CD4-positive, alpha-beta memory T cell (primary cell): ENCODE measurements around the gene SRGAP3. TPM values are rescaled to one million over a fixed set of nuclear protein-coding genes. Genes with fewer than 3 reads are reported as not detected.

ENCODE experiments used
- CTCF ChIA-PET: fragments of 350-600 bp; sonication (Branson Sonifier 250); formaldehyde crosslinking; loops from one replicate; lab custom pipeline; 2021; ENCODE audit warnings: inconsistent platforms; ENCODE audit not compliant: partially characterized antibody; lab: Charles Lee
- POLR2A ChIA-PET: fragments of 350-600 bp; sonication (Branson Sonifier 250); formaldehyde crosslinking; loops from one replicate; lab custom pipeline; 2021; ENCODE audit not compliant: partially characterized antibody; lab: Charles Lee
- DNase-seq, 5 donors: peaks; one replicate each; pipeline versions ENCODE4 v3.0.0 to v3.0.0-alpha.2; 2020 to 2022; ENCODE audit warnings: mixed read lengths in 1 of 5
- H3K27ac ChIP-seq: one replicate; pipeline ENCODE4 v1.7.0; 2013; ENCODE audit warnings: low read depth, low read length
- H3K27me3 ChIP-seq: 2 replicates; pipeline ENCODE4 v1.7.0; 2013; ENCODE audit warnings: mild to moderate bottlenecking, low read length, moderate library complexity; ENCODE audit not compliant: insufficient read depth
- H3K36me3 ChIP-seq: 2 replicates; pipeline ENCODE4 v1.7.0; 2013; ENCODE audit warnings: mild to moderate bottlenecking, low read length, moderate library complexity; ENCODE audit not compliant: insufficient read depth
- H3K4me1 ChIP-seq: 2 replicates; pipeline ENCODE4 v1.7.0; 2013; ENCODE audit warnings: mild to moderate bottlenecking, low read length, moderate library complexity; ENCODE audit not compliant: insufficient read depth
- H3K4me3 ChIP-seq, 2 donors: one replicate each; pipeline ENCODE4 v1.7.0; 2013; ENCODE audit warnings: low read length in 2 of 2, mild to moderate bottlenecking in 1 of 2
- H3K9me3 ChIP-seq, 2 donors: one replicate each; pipeline ENCODE4 v1.7.0; 2013; ENCODE audit warnings: low read length in 2 of 2, control low read depth in 1 of 2; ENCODE audit not compliant: control insufficient read depth in 1 of 2
- H3K27ac Mint-ChIP-seq, 7 donors: one replicate each; pipeline ENCODE4 v1.8.0; 2020 to 2021; ENCODE audit warnings: mixed read lengths in 7 of 7, mild to moderate bottlenecking in 6 of 7, inconsistent platforms in 3 of 7, moderate library complexity in 3 of 7
- H3K27me3 Mint-ChIP-seq, 2 donors: one replicate each; pipeline ENCODE4 v1.8.0; 2020 to 2021; ENCODE audit warnings: mixed read lengths in 2 of 2
- H3K36me3 Mint-ChIP-seq, 2 donors: one replicate each; pipeline ENCODE4 v1.8.0; 2020 to 2021; ENCODE audit warnings: mixed read lengths in 2 of 2, inconsistent platforms in 1 of 2, mild to moderate bottlenecking in 1 of 2
- H3K4me1 Mint-ChIP-seq, 4 donors: one replicate each; pipeline ENCODE4 v1.8.0; 2020 to 2021; ENCODE audit warnings: mixed read lengths in 4 of 4, mild to moderate bottlenecking in 1 of 4
- H3K4me3 Mint-ChIP-seq, 8 donors: one replicate each; pipeline ENCODE4 v1.8.0; 2020 to 2021; ENCODE audit warnings: mixed read lengths in 8 of 8, mild to moderate bottlenecking in 7 of 8, moderate library complexity in 6 of 8, inconsistent platforms in 3 of 8
- H3K9me3 Mint-ChIP-seq, 8 donors: one replicate each; pipeline ENCODE4 v1.8.0; 2020 to 2021; ENCODE audit warnings: mixed read lengths in 8 of 8, mild to moderate bottlenecking in 5 of 8, inconsistent platforms in 3 of 8, moderate library complexity in 1 of 8
- intact Hi-C: fragments of 100-400 bp; cut with micrococcal nuclease; formaldehyde crosslinking; loops from one replicate; pipeline ENCODE4 v1.15.1; 2023
- polyA plus RNA-seq, 2 donors: library from polyadenylated mRNA; unstranded; fragments of 300-500 nt; fragmentation: Illumina TruSeq; gene quantifications; one replicate each; pipeline ENCODE4 v1.2.3, GENCODE V29; 2021
- total RNA-seq, 2 experiments: library from RNA; stranded (reverse); gene quantifications; one replicate each; pipeline ENCODE4 v1.2.3, GENCODE V29; 2021

Gene SRGAP3
- total and polyA plus RNA-seq, 4 experiments from 2014 or later: 0.35 to 2.4 (median 1.7) TPM

DNA sequence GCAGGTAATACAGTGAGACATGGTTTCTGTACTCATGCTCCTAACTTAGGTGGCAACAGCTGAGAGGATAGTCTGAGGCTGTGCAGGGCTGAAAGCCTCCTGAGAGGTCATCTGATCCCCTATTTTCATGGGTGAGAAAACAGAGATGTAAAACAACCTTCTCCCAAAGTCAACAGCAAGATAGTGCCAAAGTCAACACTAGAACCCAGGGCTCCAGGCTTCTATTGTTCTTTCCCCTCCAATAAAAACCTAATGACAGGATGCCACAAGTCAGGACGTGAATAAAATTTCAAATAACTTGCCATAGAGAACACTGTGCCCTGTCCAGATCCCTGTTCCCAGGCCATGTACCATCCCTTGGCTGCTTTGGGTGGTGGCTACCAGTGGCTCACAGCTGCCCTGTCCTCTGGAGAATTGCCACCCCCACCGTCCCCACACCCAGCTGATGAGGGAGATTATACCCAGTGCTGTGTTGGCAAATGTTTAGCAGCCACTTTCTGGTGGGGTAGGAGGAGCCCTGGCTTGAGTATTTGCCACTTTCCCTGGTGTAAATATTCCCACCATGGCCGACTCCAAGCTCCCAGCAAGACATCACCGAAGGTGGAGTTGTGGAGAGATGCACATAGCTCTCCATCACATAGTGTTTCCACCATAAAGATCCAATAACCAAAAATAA is 54.8 kb downstream of the SRGAP3 start:
- Histone ChIP-seq H3K9me3 (no peaks in the 10 kb centered on the region), H3K36me3 (no peaks in the 10 kb centered on the region), H3K27ac (no peak overlapping the region), H3K27me3 (no peaks in the 10 kb centered on the region), H3K4me1 (no peaks in the 10 kb centered on the region), H3K4me3 (no peak overlapping the region)
- intact Hi-C loops: no loop called here
- no peaks in the 10 kb centered on the region for H3K9me3 Mint-ChIP-seq
- DNase-seq: no peak
- no peaks in the 10 kb centered on the region for H3K36me3 Mint-ChIP-seq
- H3K27me3 Mint-ChIP-seq: no peaks in the 10 kb centered on the region
- no peaks in the 10 kb centered on the region for H3K4me1 Mint-ChIP-seq
- ChIA-PET CTCF (no interaction called here), POLR2A (no interaction called here)
- no peak overlapping the region for H3K4me3 Mint-ChIP-seq
- no peak overlapping the region for H3K27ac Mint-ChIP-seq

DNA sequence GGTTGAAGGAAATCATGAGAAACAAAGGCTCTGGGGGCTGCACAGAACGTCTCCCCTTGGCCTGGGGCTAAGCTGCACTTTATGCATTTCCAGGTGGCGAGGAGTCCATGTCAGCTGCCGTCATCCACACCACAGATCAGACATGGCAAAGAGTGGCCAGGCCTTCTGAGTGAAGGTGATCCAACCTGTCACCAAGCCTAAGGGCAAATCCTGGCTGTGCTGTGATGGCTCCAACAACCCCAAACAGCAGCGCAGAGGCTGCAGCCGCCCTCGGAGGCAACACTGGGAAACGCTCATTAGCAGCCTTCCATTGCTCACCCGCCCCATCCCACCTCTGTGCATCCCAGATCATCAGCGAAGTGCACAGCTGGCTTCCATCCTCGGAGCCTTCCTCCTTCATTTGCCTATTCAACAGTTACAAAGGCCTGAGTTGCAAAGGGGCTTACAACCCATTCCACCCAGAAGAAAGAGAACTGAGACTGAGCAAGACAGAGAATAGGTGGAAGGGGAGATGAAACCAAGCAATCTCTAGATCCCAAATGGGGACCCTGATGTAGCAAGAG is 55.7 kb downstream of the SRGAP3 start:
- POLR2A ChIA-PET: no interaction called here
- H3K4me3 Mint-ChIP-seq: no peak overlapping the region

DNA sequence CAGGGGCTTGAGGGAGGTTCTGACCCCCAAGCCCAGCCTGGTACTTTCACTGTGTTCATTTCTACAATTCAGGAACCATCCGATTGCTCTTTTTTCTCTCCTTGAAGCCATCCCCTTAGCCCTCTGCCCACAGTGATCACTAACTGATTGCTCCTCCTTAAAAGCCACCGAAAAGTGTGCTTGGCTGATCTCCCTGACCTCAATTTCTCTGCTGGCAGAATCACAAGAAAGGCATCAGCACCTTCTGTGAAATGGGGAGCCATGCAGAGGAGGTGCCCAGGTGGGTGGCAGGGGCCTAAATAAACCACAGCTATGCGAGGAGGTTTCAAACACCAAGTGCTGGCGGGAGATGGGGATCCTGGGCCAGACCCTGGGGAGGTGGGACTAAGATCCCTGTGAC is 56.2 kb downstream of the SRGAP3 start:
- Mint-ChIP-seq H3K4me3 (no peak overlapping the region), H3K36me3 (no peaks in the 10 kb centered on the region), H3K27me3 (no peaks in the 10 kb centered on the region), H3K27ac (no peak overlapping the region), H3K9me3 (no peaks in the 10 kb centered on the region), H3K4me1 (no peaks in the 10 kb centered on the region)
- Histone ChIP-seq H3K4me1 (no peaks in the 10 kb centered on the region), H3K36me3 (no peaks in the 10 kb centered on the region), H3K4me3 (no peak overlapping the region), H3K27ac (no peak overlapping the region), H3K27me3 (no peaks in the 10 kb centered on the region), H3K9me3 (no peaks in the 10 kb centered on the region)
- ChIA-PET POLR2A (no interaction called here), CTCF (no interaction called here)
- no peak for DNase-seq
- intact Hi-C loops: no loop called here

More for the DNA sequence above, 55.7 kb downstream of the SRGAP3 start:
- Histone ChIP-seq H3K27ac (no peak overlapping the region), H3K9me3 (no peaks in the 10 kb centered on the region), H3K36me3 (no peaks in the 10 kb centered on the region), H3K27me3 (no peaks in the 10 kb centered on the region), H3K4me1 (no peaks in the 10 kb centered on the region), H3K4me3 (no peak overlapping the region)
- Mint-ChIP-seq H3K27ac (no peak overlapping the region), H3K36me3 (no peaks in the 10 kb centered on the region), H3K4me1 (no peaks in the 10 kb centered on the region), H3K27me3 (no peaks in the 10 kb centered on the region), H3K9me3 (no peaks in the 10 kb centered on the region)
- no peak for DNase-seq
- CTCF ChIA-PET: no interaction called here
- intact Hi-C loops: no loop called here

DNA sequence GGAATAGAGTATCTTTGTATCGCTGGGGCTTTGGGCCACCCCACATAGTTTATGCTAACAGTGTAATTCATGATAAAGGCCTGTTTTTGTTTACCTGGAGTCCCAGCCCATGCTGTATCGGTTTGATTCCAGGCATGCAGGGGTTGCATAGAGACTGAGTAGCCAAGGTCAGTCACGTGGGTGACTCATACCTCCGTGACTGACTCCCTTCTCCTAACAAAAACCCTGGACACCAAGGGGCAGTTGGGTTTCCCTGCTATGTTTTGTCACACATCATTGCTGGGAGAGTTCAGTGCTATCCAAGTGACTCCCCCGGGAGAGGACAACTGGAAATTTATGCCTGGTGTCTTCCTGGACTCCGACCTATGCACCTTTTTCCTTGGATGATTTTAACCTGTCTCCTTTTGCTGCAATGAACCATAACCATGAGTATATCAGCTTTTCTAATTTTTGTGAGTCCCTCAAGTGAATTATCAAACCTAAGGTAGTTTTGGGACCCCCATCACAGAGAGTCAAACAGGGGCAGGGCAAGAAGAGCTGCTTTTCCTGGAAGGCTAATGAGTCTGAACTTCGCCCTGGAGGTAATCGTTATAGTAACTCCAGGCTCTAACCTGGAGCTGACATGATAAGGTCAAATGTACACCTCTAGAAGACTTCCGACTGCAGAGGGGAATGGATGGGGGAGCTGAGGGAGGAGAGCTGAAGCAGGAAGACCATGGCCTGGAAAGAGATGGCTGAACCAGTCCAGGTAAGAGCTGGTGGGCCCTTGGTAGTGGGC is 57.0 kb downstream of the SRGAP3 start:
- H3K4me3 ChIP-seq: no peak overlapping the region
- no peaks in the 10 kb centered on the region for H3K4me1 ChIP-seq
- no peak overlapping the region for H3K27ac ChIP-seq
- intact Hi-C loops: no loop called here
- CTCF ChIA-PET: no interaction called here
- DNase-seq: no peak
- Mint-ChIP-seq H3K36me3 (no peaks in the 10 kb centered on the region), H3K4me3 (no peak overlapping the region), H3K9me3 (no peaks in the 10 kb centered on the region), H3K27me3 (peaks cover 0 to 5% of the 10 kb centered on the region in 2 donors), H3K27ac (no peak overlapping the region), H3K4me1 (no peaks in the 10 kb centered on the region)
- POLR2A ChIA-PET: no interaction called here
- no peaks in the 10 kb centered on the region for H3K9me3 ChIP-seq
- H3K36me3 ChIP-seq: no peaks in the 10 kb centered on the region
- H3K27me3 ChIP-seq: no peaks in the 10 kb centered on the region

DNA sequence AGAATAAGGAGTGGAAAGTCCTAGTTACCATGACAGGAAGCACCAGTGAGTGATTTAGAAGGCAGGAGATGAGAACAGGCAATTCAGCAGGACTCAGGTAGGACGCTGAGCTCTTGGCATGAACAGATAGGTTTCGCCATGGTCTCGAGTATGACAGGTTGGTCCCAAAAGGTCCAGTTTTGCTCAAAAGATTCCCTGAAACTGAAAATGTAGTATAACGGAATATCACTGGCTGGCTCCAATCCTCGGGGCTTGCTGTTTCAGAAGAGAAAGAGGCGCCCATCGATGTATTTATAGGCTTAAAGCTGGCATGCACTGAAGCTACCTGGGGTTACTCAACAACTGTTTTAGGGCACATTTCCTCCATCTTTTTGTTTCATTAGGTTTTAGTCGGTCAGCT is 59.2 kb downstream of the SRGAP3 start:
- POLR2A ChIA-PET: no interaction called here
- no peaks in the 10 kb centered on the region for H3K9me3 Mint-ChIP-seq

DNA sequence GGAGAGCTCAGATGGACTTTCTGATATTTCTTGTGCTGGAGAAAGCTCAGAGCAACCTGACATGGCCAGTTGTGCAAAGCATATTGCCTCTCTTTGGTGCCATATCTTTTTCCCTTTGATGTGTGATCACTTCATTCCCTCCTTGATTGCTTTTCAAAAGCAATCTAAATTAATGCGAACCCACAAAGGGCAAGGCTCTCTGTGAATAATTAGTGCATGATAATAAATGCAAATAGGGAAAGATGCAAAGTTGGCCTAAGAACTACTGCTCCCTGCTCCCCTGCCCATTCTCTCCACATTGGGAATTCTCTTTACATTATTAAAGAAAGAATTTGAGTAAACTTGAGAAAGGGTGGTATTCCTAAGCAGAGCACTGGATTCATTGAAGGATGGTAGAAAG is 60.9 kb downstream of the SRGAP3 start:
- H3K4me1 ChIP-seq: no peaks in the 10 kb centered on the region
- H3K9me3 Mint-ChIP-seq: no peaks in the 10 kb centered on the region
- POLR2A ChIA-PET: no interaction called here

More for the DNA sequence above, 59.2 kb downstream of the SRGAP3 start:
- H3K27ac Mint-ChIP-seq: no peak overlapping the region
- no peak for DNase-seq
- no peak overlapping the region for H3K4me3 ChIP-seq
- no peaks in the 10 kb centered on the region for H3K36me3 ChIP-seq
- no peaks in the 10 kb centered on the region for H3K36me3 Mint-ChIP-seq
- H3K9me3 ChIP-seq: no peaks in the 10 kb centered on the region
- no peaks in the 10 kb centered on the region for H3K4me1 ChIP-seq
- no peaks in the 10 kb centered on the region for H3K27me3 ChIP-seq
- CTCF ChIA-PET: no interaction called here
- intact Hi-C loops: no loop called here
- peaks cover 1 to 5% of the 10 kb centered on the region in 2 donors for H3K27me3 Mint-ChIP-seq
- H3K4me1 Mint-ChIP-seq: no peaks in the 10 kb centered on the region
- no peak overlapping the region for H3K4me3 Mint-ChIP-seq
- no peak overlapping the region for H3K27ac ChIP-seq

DNA sequence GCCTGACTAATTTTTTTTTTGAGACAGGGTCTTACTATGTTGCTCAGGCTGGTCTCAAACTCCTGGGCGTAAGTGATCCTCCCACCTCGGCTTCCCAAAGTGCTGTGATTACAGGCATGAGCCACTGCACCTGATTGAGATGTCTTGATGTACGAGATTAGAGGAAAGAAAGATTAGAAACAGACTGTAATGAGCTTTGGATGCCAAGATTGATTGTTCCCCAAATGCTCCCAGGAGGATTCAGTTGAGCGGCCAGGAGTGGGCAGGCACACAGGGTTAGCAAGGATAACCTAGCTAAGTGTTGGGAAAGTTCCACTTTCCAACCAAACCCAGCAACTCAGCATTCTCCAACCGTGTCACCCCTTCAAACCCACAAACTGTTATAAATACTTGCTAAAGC is 63.7 kb downstream of the SRGAP3 start:
- Mint-ChIP-seq H3K4me3 (no peak overlapping the region), H3K4me1 (peaks cover 1 to 7% (median 4%) of the 10 kb centered on the region in 4 donors), H3K27ac (no peak overlapping the region), H3K27me3 (peaks cover 1 to 5% of the 10 kb centered on the region in 2 donors), H3K36me3 (no peaks in the 10 kb centered on the region), H3K9me3 (no peaks in the 10 kb centered on the region)
- no peaks in the 10 kb centered on the region for H3K36me3 ChIP-seq
- no peak overlapping the region for H3K27ac ChIP-seq
- intact Hi-C loops: no loop called here
- DNase-seq: no peak
- no peaks in the 10 kb centered on the region for H3K27me3 ChIP-seq
- POLR2A ChIA-PET: no interaction called here
- H3K4me1 ChIP-seq: peaks cover 5% of the 10 kb centered on the region
- no peak overlapping the region for H3K4me3 ChIP-seq
- CTCF ChIA-PET: no interaction called here
- no peaks in the 10 kb centered on the region for H3K9me3 ChIP-seq

More for the DNA sequence above, 60.9 kb downstream of the SRGAP3 start:
- CTCF ChIA-PET: interaction anchor here (1.1 kb wide), 1 partner anchor 20 kb away, joined by 3 read pairs; no protein-coding TSS in a partner anchor
- DNase-seq: no peak
- H3K27me3 ChIP-seq: no peaks in the 10 kb centered on the region
- H3K36me3 ChIP-seq: no peaks in the 10 kb centered on the region
- H3K36me3 Mint-ChIP-seq: no peaks in the 10 kb centered on the region
- H3K4me1 Mint-ChIP-seq: no peaks in the 10 kb centered on the region
- no peak overlapping the region for H3K4me3 Mint-ChIP-seq
- intact Hi-C loops: no loop called here
- no peak overlapping the region for H3K4me3 ChIP-seq
- H3K27me3 Mint-ChIP-seq: peaks cover 1 to 5% of the 10 kb centered on the region in 2 donors
- no peak overlapping the region for H3K27ac Mint-ChIP-seq
- no peaks in the 10 kb centered on the region for H3K9me3 ChIP-seq
- H3K27ac ChIP-seq: no peak overlapping the region
